NB4 (cell line): ENCODE data around the gene TBP.
"Not testable (repeated sequence)": the region's sequence is repeated elsewhere in the genome, so short reads cannot be mapped to it uniquely, and the experiment has no call there.

Experiments
- CTCF ChIP-seq: IDR thresholded peaks from one replicate; pipeline ENCODE4 v1.5.1; 2012; ENCODE audit warnings: low read depth, low read length
- POLR2A ChIP-seq: IDR thresholded peaks from 2 replicates; pipeline ENCODE4 v1.6.1; 2011; ENCODE audit warnings: mild to moderate bottlenecking; ENCODE audit not compliant: insufficient read length; ENCODE audit errors: extremely low read depth

GRCh38 chr6:170616020-170616554 lies 61.9 kb downstream of the TBP start:
- not testable (repeated sequence) for TF ChIP-seq CTCF, POLR2A
